Activated CD8-positive, alpha-beta T cell treated with anti-CD3 and anti-CD28 coated beads for 36 hours (primary cell): Measurements from ENCODE around the gene TBC1D14. TPM values are rescaled to one million over a fixed set of nuclear protein-coding genes. Genes with fewer than 3 reads are reported as not detected.

ENCODE experiments used
- ATAC-seq: fragments of 200-7000 bp; cut with Tn5 transposase; one replicate; pipeline ENCODE4 v1.10.0; 2021; ENCODE audit warnings: mild to moderate bottlenecking, moderate library complexity
- CTCF ChIA-PET: fragments of 350-600 bp; sonication (Branson Sonifier 250); formaldehyde crosslinking; loops from one replicate; lab custom pipeline; 2021; ENCODE audit warnings: antibody characterized with exemption; lab: Charles Lee
- POLR2A ChIA-PET: fragments of 350-600 bp; sonication (Branson Sonifier 250); formaldehyde crosslinking; loops from one replicate; lab custom pipeline; 2021; ENCODE audit warnings: antibody characterized with exemption; lab: Charles Lee
- DNase-seq: peaks from one replicate; pipeline ENCODE4 v3.0.0-alpha.2; 2020
- H3K27ac Mint-ChIP-seq: one replicate; pipeline ENCODE4 v1.8.0; 2021; ENCODE audit warnings: mild to moderate bottlenecking, mixed read lengths
- H3K27me3 Mint-ChIP-seq: one replicate; pipeline ENCODE4 v1.8.0; 2021; ENCODE audit warnings: mixed read lengths
- H3K36me3 Mint-ChIP-seq: one replicate; pipeline ENCODE4 v1.8.0; 2021; ENCODE audit warnings: low read depth, mixed read lengths
- H3K4me1 Mint-ChIP-seq: one replicate; pipeline ENCODE4 v1.8.0; 2021; ENCODE audit warnings: low read depth, mixed read lengths
- H3K4me3 Mint-ChIP-seq: one replicate; pipeline ENCODE4 v1.8.0; 2021; ENCODE audit warnings: mild to moderate bottlenecking, moderate library complexity, mixed read lengths
- H3K9me3 Mint-ChIP-seq: one replicate; pipeline ENCODE4 v1.8.0; 2021; ENCODE audit warnings: mixed read lengths
- intact Hi-C: fragments of 100-400 bp; cut with micrococcal nuclease; formaldehyde crosslinking; loops from one replicate; pipeline ENCODE4 v1.10.0; 2022
- total RNA-seq, 2 experiments: library from RNA; stranded (reverse); gene quantifications; one replicate each; pipeline ENCODE4 v1.2.3, GENCODE V29; 2021
- TF ChIP-seq, protein P1 (sequence below): fragments of 200-600 bp; IDR thresholded peaks from one replicate; pipeline ENCODE4 v1.8.0; 2022; ENCODE audit warnings: antibody characterized with exemption, mild to moderate bottlenecking

The TBC1D14 gene
- total RNA-seq, 2 experiments from 2014 or later: 34.7 to 36.3 TPM

DNA sequence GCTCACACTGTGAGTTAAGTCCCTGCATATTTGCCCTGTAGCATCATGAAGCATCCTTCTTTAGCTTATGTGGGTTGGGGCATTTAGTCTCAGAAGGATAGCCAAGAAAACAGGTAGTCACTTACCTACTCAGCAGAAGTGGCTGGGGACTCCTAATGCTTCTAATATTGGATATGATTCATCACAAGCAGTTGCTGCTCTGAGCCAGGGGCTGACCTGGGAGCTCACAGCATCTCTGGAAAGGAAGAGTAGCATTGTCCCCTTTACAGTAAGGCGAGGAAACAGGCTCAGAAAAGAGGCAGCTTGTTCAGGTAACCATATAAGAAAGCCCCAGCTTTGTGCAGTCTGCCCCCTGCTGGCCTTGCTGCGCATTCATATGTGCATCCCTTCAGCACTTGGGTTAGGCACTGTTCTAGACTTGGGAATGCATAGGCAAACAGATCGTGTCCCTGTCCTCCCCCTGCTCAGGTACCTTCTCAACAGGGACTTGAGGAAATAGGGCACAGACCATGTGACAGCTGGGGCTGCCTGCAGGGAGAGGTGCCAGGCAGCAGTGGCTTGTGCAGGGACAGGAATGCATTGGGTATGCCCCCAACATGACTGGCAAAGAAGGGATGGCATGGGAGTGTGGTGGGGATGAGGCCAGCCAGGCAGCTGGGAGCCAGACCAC, 35.7 kb upstream of the TBC1D14 start:
- Mint-ChIP-seq H3K9me3 (no peaks in the 10 kb centered on the region), H3K27me3 (no peaks in the 10 kb centered on the region), H3K4me1 (no peaks in the 10 kb centered on the region), H3K4me3 (no peak overlapping the region), H3K36me3 (peaks cover 20% of the 10 kb centered on the region), H3K27ac (peak overlapping the region; percentile 46)
- ATAC-seq (peak; percentile 94), DNase-seq (peak; percentile 90)
- POLR2A ChIA-PET: interaction anchor here (0.6 to 2.7 kb wide), 11 partner anchors 11 to 201 kb away, joined by 3 to 15 read pairs (median 3); partner anchors contain the start of genes BLOC1S4 and GRPEL1
- CTCF ChIA-PET: interaction anchor here (0.6 to 7.5 kb wide), 65 partner anchors 10 to 233 kb away, joined by 3 to 205 read pairs (median 5); partner anchors contain the start of genes BLOC1S4, GRPEL1, MRFAP1 and MRFAP1L1
- TF ChIP-seq, protein P1, sequence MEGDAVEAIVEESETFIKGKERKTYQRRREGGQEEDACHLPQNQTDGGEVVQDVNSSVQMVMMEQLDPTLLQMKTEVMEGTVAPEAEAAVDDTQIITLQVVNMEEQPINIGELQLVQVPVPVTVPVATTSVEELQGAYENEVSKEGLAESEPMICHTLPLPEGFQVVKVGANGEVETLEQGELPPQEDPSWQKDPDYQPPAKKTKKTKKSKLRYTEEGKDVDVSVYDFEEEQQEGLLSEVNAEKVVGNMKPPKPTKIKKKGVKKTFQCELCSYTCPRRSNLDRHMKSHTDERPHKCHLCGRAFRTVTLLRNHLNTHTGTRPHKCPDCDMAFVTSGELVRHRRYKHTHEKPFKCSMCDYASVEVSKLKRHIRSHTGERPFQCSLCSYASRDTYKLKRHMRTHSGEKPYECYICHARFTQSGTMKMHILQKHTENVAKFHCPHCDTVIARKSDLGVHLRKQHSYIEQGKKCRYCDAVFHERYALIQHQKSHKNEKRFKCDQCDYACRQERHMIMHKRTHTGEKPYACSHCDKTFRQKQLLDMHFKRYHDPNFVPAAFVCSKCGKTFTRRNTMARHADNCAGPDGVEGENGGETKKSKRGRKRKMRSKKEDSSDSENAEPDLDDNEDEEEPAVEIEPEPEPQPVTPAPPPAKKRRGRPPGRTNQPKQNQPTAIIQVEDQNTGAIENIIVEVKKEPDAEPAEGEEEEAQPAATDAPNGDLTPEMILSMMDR: peak; percentile 87
- intact Hi-C loops: loop anchor here (1.0 to 5.0 kb wide), 2 partner anchors 92 to 154 kb away; partner anchors contain the start of gene KIAA0232

DNA sequence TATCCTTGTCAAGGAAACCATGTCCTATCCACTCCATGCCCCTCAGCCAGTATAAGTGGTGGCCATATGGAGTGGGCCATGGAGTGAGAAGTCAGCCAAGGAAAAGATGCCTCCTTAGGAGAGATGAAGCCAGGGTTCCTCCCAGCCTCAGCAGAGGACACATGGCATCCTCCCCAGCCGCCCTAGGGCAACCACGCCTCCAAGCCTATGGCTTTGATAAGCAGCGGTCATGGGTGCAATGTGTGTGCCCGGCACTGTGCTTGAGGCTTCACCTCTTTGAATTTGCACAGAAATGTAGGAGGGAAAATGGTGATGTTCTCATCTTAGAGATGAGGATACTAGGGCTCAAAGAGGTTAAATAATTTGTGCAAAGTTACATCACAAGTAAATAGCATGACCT, 34.6 kb upstream of the TBC1D14 start:
- TF ChIP-seq, protein P1: no peak
- Mint-ChIP-seq H3K9me3 (no peaks in the 10 kb centered on the region), H3K36me3 (peaks cover 23% of the 10 kb centered on the region), H3K4me1 (no peaks in the 10 kb centered on the region), H3K4me3 (no peak overlapping the region), H3K27me3 (no peaks in the 10 kb centered on the region), H3K27ac (no peak overlapping the region)
- DNase-seq (no peak), ATAC-seq (no peak)
- ChIA-PET CTCF (interaction anchor here (1.7 to 7.5 kb wide), 15 partner anchors 10 to 211 kb away, joined by 5 to 205 read pairs (median 10); partner anchors contain the start of gene BLOC1S4), POLR2A (interaction anchor here (0.6 kb wide), 1 partner anchor 201 kb away, joined by 3 read pairs; no protein-coding TSS in a partner anchor)
- intact Hi-C loops: loop anchor here (1.0 to 5.0 kb wide), 2 partner anchors 93 to 155 kb away; partner anchors contain the start of gene KIAA0232

DNA sequence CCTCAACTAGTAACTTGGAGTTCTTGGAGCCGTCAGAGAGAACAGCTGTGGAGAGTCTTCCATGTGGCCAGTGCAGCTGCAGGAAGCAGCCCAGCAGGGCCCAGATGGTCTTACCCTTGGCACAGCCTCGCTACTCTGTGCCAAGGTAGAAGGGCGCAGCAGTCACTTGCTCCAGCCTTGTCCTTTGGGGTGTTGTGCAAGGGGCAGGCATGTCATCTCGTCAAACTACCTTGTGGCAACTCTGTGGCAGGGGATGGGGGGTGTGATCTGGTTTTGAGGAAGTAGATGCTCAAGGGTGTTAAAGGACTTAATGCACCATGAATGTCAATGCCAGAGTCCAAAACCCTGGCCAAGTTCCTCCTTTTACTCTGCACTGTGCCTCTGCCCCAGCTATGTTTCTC, 34.2 kb upstream of the TBC1D14 start:
- no peaks in the 10 kb centered on the region for H3K4me1 Mint-ChIP-seq
- CTCF ChIA-PET: interaction anchor here (1.3 to 7.5 kb wide), 8 partner anchors 10 to 200 kb away, joined by 4 to 205 read pairs (median 26); partner anchors contain the start of gene BLOC1S4
- POLR2A ChIA-PET: no interaction called here
- H3K4me3 Mint-ChIP-seq: no peak overlapping the region
- H3K36me3 Mint-ChIP-seq: peaks cover 23% of the 10 kb centered on the region
- no peaks in the 10 kb centered on the region for H3K27me3 Mint-ChIP-seq
- TF ChIP-seq, protein P1: no peak
- no peak overlapping the region for H3K27ac Mint-ChIP-seq
- no peak for ATAC-seq
- intact Hi-C loops: no loop called here
- H3K9me3 Mint-ChIP-seq: no peaks in the 10 kb centered on the region
- no peak for DNase-seq

DNA sequence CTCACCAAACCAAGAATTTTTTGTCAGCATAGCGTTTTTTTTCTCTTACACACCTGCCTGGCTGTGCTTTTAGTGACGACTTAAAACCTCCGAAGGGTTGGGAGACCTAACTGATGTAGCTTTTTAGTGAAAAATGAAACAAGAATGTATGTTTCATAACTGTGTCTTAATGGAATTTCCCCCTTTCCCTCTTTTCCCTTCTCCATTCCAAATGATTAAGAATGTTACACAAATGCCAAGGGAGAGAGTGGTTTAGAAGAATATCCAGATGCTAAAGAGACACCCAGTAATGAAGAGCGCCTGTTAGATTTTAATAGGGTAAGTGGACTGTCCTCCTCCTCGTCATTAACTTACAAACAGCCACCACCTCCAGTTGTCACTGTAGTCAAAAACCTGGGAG, 33.2 kb upstream of the TBC1D14 start:
- ATAC-seq (no peak), DNase-seq (no peak)
- intact Hi-C loops: no loop called here
- Mint-ChIP-seq H3K9me3 (no peaks in the 10 kb centered on the region), H3K27ac (no peak overlapping the region), H3K4me1 (no peaks in the 10 kb centered on the region), H3K36me3 (peaks cover 26% of the 10 kb centered on the region), H3K27me3 (no peaks in the 10 kb centered on the region), H3K4me3 (no peak overlapping the region)
- CTCF ChIA-PET: interaction anchor here (0.9 to 7.5 kb wide), 4 partner anchors 9 to 166 kb away, joined by 3 to 205 read pairs (median 31); partner anchors contain the start of gene BLOC1S4
- TF ChIP-seq, protein P1: no peak
- POLR2A ChIA-PET: interaction anchor here (1.0 kb wide), 1 partner anchor 9 kb away, joined by 3 read pairs; no protein-coding TSS in a partner anchor

DNA sequence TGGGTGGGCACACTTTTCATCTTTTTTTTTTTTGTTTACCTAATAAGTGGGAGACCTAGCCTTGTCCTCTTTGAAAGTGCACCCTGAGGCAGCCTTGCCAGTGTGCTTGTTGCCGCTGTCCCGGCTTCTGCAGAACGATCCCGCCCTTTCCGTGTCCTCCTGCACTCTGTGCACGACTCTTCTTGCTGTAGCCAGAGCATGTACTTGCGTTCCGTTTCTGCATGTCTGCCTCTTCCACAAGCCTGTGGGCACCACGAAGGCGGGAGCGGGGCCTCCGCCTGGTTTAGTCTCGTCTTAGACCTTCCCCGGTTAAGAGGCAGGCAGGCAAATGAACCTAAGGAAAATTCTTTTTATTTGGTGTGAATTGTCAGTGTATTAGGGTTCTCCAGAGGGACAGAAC, 32.6 kb upstream of the TBC1D14 start:
- intact Hi-C loops: no loop called here
- Mint-ChIP-seq H3K4me3 (no peak overlapping the region), H3K36me3 (peaks cover 23% of the 10 kb centered on the region), H3K27ac (no peak overlapping the region), H3K9me3 (no peaks in the 10 kb centered on the region), H3K27me3 (no peaks in the 10 kb centered on the region), H3K4me1 (no peaks in the 10 kb centered on the region)
- CTCF ChIA-PET: interaction anchor here (7.5 kb wide), 1 partner anchor 158 kb away, joined by 205 read pairs; the partner anchor contains the start of gene BLOC1S4
- DNase-seq (no peak), ATAC-seq (no peak)
- POLR2A ChIA-PET: no interaction called here
- TF ChIP-seq, protein P1: no peak
